Calu3 (cell line): Measurements from ENCODE around the gene MFSD6. TPM values are rescaled to one million over a fixed set of nuclear protein-coding genes. Genes with fewer than 3 reads are reported as not detected.
A peak's percentile ranks its signal among the peaks of the same experiment; 100 is the strongest.
"Not testable (repeated sequence)": the region's sequence is repeated elsewhere in the genome, so short reads cannot be mapped to it uniquely, and the experiment has no call there.

Experiments used
- BruUV-seq: library from RNA; stranded (reverse); fragments of 400-500 nt; replicated peaks from 2 replicates; lab custom pipeline; 2021; lab: Mats Ljungman, UMichigan
- CTCF ChIA-PET: fragments of 300-600 bp; sonication (Branson Sonifier 250); formaldehyde crosslinking; loops from one replicate; lab custom pipeline; 2022; ENCODE audit warnings: antibody characterized with exemption; lab: Charles Lee
- DNase-seq: peaks from one replicate; pipeline ENCODE4 v3.0.0; 2022
- H3K27ac Mint-ChIP-seq: one replicate; pipeline ENCODE4 v1.8.0; 2022; ENCODE audit warnings: mixed read lengths; ENCODE audit not compliant: unreplicated experiment
- H3K27me3 Mint-ChIP-seq: one replicate; pipeline ENCODE4 v1.8.0; 2022; ENCODE audit warnings: mixed read lengths; ENCODE audit not compliant: unreplicated experiment
- H3K36me3 Mint-ChIP-seq: one replicate; pipeline ENCODE4 v1.8.0; 2022; ENCODE audit warnings: mild to moderate bottlenecking, moderate library complexity, mixed read lengths; ENCODE audit not compliant: insufficient read depth, unreplicated experiment
- H3K4me1 Mint-ChIP-seq: one replicate; pipeline ENCODE4 v1.8.0; 2022; ENCODE audit warnings: mild to moderate bottlenecking, low read depth, mixed read lengths; ENCODE audit not compliant: unreplicated experiment
- H3K4me3 Mint-ChIP-seq: one replicate; pipeline ENCODE4 v1.8.0; 2022; ENCODE audit warnings: mild to moderate bottlenecking, low read depth, moderate library complexity, mixed read lengths; ENCODE audit not compliant: unreplicated experiment
- H3K9me3 Mint-ChIP-seq: one replicate; pipeline ENCODE4 v1.8.0; 2022; ENCODE audit warnings: low read depth, mixed read lengths; ENCODE audit not compliant: unreplicated experiment
- CTCF ChIP-seq: fragments of 200-600 bp; IDR thresholded peaks from one replicate; pipeline ENCODE4 v1.8.0; 2022; ENCODE audit warnings: antibody characterized with exemption; ENCODE audit not compliant: unreplicated experiment
- intact Hi-C: fragments of 100-400 bp; cut with micrococcal nuclease; formaldehyde crosslinking; loops from one replicate; pipeline ENCODE4 v1.10.0; 2022; ENCODE audit not compliant: unreplicated experiment
- total RNA-seq: library from RNA; stranded (reverse); gene quantifications from 2 replicates; pipeline ENCODE4 v1.2.3, GENCODE V29; 2022

MFSD6 gene
- total RNA-seq, 1 experiment from 2014 or later: 39.4 TPM

GRCh38 chr2:190462611-190463010, 54.5 kb downstream of the MFSD6 start:
- intact Hi-C loops: no loop called here
- no TSS peak for BruUV-seq
- Mint-ChIP-seq H3K4me1 (peaks cover 10% of the 10 kb centered on the region), H3K27ac (no peak overlapping the region), H3K9me3 (no peaks in the 10 kb centered on the region), H3K4me3 (no peak overlapping the region), H3K27me3 (no peaks in the 10 kb centered on the region), H3K36me3 (peaks cover 5% of the 10 kb centered on the region)
- TF ChIP-seq CTCF: no peak
- DNase-seq: no peak
- CTCF ChIA-PET: no interaction called here

- peaks cover 6% of the 10 kb centered on the region for H3K36me3 Mint-ChIP-seq
- intact Hi-C loops: no loop called here
- CTCF ChIA-PET: no interaction called here
- BruUV-seq: no TSS peak
- no peaks in the 10 kb centered on the region for H3K27me3 Mint-ChIP-seq
- no peaks in the 10 kb centered on the region for H3K9me3 Mint-ChIP-seq
- H3K4me3 Mint-ChIP-seq: no peak overlapping the region
- no peak for TF ChIP-seq CTCF
- H3K4me1 Mint-ChIP-seq: peaks cover 34% of the 10 kb centered on the region
- DNase-seq: no peak
- no peak overlapping the region for H3K27ac Mint-ChIP-seq
Measured at GRCh38 chr2:190465060-190465459, 56.9 kb downstream of the MFSD6 start.

- no peak for TF ChIP-seq CTCF
- DNase-seq: no peak
Measured at GRCh38 chr2:190466819-190467446, 58.8 kb downstream of the MFSD6 start.

GRCh38 chr2:190467575-190468083, 59.5 kb downstream of the MFSD6 start:
- no peak overlapping the region for H3K4me3 Mint-ChIP-seq
- peaks cover 4% of the 10 kb centered on the region for H3K9me3 Mint-ChIP-seq
- DNase-seq: no peak
- H3K27me3 Mint-ChIP-seq: no peaks in the 10 kb centered on the region
- no peak for TF ChIP-seq CTCF
- H3K36me3 Mint-ChIP-seq: peaks cover 6% of the 10 kb centered on the region
- H3K4me1 Mint-ChIP-seq: peaks cover 36% of the 10 kb centered on the region
- CTCF ChIA-PET: interaction anchor here (0.7 kb wide), 1 partner anchor 43 kb away, joined by 3 read pairs; no protein-coding TSS in a partner anchor
- BruUV-seq: no TSS peak
- intact Hi-C loops: loop anchor here (2.0 kb wide), 1 partner anchor 59 kb away; the partner anchor contains the start of gene MFSD6
- peak overlapping the region; percentile 76 for H3K27ac Mint-ChIP-seq

More at GRCh38 chr2:190466819-190467446, 58.8 kb downstream of the MFSD6 start:
- CTCF ChIA-PET: no interaction called here
- no TSS peak for BruUV-seq
- Mint-ChIP-seq H3K9me3 (no peaks in the 10 kb centered on the region), H3K4me3 (no peak overlapping the region), H3K4me1 (peaks cover 36% of the 10 kb centered on the region), H3K27ac (no peak overlapping the region), H3K36me3 (peaks cover 6% of the 10 kb centered on the region), H3K27me3 (no peaks in the 10 kb centered on the region)
- intact Hi-C loops: no loop called here

GRCh38 chr2:190468354-190468753, 60.2 kb downstream of the MFSD6 start:
- intact Hi-C loops: loop anchor here (2.0 kb wide), 1 partner anchor 60 kb away; the partner anchor contains the start of gene MFSD6
- not testable (repeated sequence) for H3K9me3 Mint-ChIP-seq, H3K27me3 Mint-ChIP-seq, H3K4me3 Mint-ChIP-seq, DNase-seq, BruUV-seq, H3K36me3 Mint-ChIP-seq
- CTCF ChIA-PET: interaction anchor here (0.7 kb wide), 1 partner anchor 42 kb away, joined by 3 read pairs; no protein-coding TSS in a partner anchor
- Mint-ChIP-seq H3K27ac (peak overlapping the region; percentile 76), H3K4me1 (peaks cover 36% of the 10 kb centered on the region)
